Skeletal muscle satellite cell (primary cell): ENCODE data around the gene PIEZO2.

Source experiments
- H3K27me3 ChIP-seq: 2 replicates; pipeline ENCODE4 v1.7.0; 2013; ENCODE audit warnings: low read length; ENCODE audit not compliant: control insufficient read depth, insufficient read depth
- H3K36me3 ChIP-seq: 2 replicates; pipeline ENCODE4 v1.7.0; 2013; ENCODE audit warnings: mild to moderate bottlenecking, control low read depth, low read length; ENCODE audit not compliant: insufficient read depth
- H3K4me1 ChIP-seq: 2 replicates; pipeline ENCODE4 v1.7.0; 2013; ENCODE audit warnings: low read length; ENCODE audit not compliant: control insufficient read depth, insufficient read depth
- H3K4me2 ChIP-seq: 2 replicates; pipeline ENCODE4 v1.7.0; 2013; ENCODE audit warnings: mild to moderate bottlenecking, low read length
- H3K4me3 ChIP-seq: 2 replicates; pipeline ENCODE4 v1.7.0; 2013; ENCODE audit warnings: low read length
- H3K9ac ChIP-seq: 2 replicates; pipeline ENCODE4 v1.7.0; 2013; ENCODE audit warnings: mild to moderate bottlenecking, low read depth, low read length, moderate library complexity
- H3K9me3 ChIP-seq: replicated peaks from 2 replicates; pipeline ENCODE4 v1.7.0; 2013; ENCODE audit warnings: mild to moderate bottlenecking, control low read depth, low read length

The PIEZO2 gene

GRCh38 chr18:10767658-10768057 is 381.7 kb downstream of the PIEZO2 start:
- Histone ChIP-seq H3K27me3 (no peaks in the 10 kb centered on the region), H3K9ac (no peak overlapping the region), H3K4me3 (no peak overlapping the region), H3K4me2 (no peak overlapping the region), H3K4me1 (no peaks in the 10 kb centered on the region), H3K9me3 (no peaks in the 10 kb centered on the region), H3K36me3 (no peaks in the 10 kb centered on the region)

- Histone ChIP-seq H3K4me1 (no peaks in the 10 kb centered on the region), H3K4me3 (no peak overlapping the region), H3K9me3 (no peaks in the 10 kb centered on the region), H3K4me2 (no peak overlapping the region), H3K27me3 (no peaks in the 10 kb centered on the region), H3K36me3 (no peaks in the 10 kb centered on the region), H3K9ac (no peak overlapping the region)
Observed at GRCh38 chr18:10760986-10761385, 388.4 kb downstream of the PIEZO2 start.

DNA sequence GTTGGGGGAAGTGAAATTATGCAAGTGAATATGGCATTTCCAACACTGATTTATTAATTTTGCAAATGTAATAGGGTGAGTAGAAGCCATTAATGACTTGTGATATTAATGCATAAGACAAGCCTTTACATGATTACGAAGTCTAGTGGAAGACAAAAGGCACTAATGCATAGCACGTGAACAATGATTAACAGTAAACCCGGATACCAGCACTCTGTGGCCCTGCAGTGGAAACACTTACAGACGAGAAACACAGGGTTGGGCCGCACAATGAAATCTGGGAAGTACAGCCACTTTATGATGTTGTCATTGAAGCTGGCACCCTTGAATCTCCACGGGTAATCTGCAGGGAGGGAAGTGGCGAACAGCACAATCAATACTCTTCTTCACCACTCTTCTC is 390.1 kb downstream of the PIEZO2 start:
- Histone ChIP-seq H3K27me3 (no peaks in the 10 kb centered on the region), H3K9me3 (no peaks in the 10 kb centered on the region), H3K4me1 (no peaks in the 10 kb centered on the region), H3K9ac (no peak overlapping the region), H3K4me2 (no peak overlapping the region), H3K4me3 (no peak overlapping the region), H3K36me3 (no peaks in the 10 kb centered on the region)

DNA sequence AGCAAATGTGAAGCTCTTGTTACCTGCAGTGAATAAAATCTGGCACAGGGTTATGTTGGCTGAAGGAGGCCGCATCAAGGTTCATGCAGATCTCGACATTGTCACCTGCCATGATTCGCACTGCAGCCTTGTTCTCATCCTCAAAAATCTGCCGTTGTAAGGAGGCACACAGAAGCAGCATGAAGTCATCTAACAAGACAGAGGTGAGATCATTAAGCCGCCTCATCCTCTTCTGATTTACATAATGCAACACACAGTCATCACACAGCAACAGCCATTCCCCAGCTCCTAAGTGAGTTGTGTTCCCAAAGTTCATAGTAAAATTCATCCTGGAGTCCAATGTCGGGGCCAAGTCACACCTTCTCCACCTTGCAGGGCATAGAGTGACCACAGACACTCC is 391.4 kb downstream of the PIEZO2 start:
- Histone ChIP-seq H3K36me3 (no peaks in the 10 kb centered on the region), H3K4me3 (no peak overlapping the region), H3K27me3 (no peaks in the 10 kb centered on the region), H3K9ac (no peak overlapping the region), H3K4me2 (no peak overlapping the region), H3K4me1 (no peaks in the 10 kb centered on the region), H3K9me3 (no peaks in the 10 kb centered on the region)

DNA sequence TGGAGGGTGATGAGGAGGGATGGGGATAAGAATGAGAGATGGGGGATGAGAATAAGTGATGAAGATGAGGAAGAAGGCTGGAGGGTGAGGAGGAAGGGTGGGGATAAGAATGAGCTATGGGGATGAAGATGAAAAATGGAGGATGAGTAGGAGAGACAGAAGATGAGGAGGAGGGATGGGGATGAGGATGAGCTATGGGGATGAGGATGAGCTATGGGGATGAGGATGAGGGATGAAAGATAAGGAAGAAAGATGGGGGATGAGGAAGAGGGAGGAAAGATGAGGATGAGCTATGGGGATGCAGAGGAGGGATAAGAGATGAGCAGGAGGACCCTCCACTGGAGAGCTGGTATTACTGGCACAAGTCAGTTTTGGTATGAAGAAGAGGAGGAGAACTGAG is 392.0 kb downstream of the PIEZO2 start:
- no peaks in the 10 kb centered on the region for H3K9me3 ChIP-seq
- no peaks in the 10 kb centered on the region for H3K4me1 ChIP-seq
- no peak overlapping the region for H3K4me3 ChIP-seq
- H3K9ac ChIP-seq, result no peak overlapping the region
- no peaks in the 10 kb centered on the region for H3K36me3 ChIP-seq
- no peaks in the 10 kb centered on the region for H3K27me3 ChIP-seq
- no peak overlapping the region for H3K4me2 ChIP-seq

- H3K4me1 ChIP-seq, result no peaks in the 10 kb centered on the region
- no peaks in the 10 kb centered on the region for H3K9me3 ChIP-seq
Observed at GRCh38 chr18:10755855-10756254, 393.5 kb downstream of the PIEZO2 start.

DNA sequence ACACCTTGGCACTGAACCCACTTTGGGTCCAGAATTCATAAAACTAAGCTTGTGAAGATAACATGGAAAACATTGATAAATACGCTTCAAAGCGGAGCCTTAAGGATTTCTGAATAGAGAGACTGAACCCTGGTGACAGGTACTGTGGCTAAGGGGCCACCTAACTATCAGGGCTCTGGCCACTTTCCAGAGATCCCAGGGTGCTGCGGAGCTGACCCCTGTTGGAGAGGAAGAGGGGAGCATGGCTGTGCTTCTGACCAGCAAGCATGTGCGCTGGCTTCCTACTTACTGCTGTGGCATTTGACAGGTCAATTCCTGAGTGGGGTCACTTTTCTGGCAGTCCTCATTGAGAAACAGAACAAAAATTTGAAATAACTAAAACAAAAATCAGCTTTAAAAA is 395.2 kb downstream of the PIEZO2 start:
- H3K9me3 ChIP-seq, result no peaks in the 10 kb centered on the region
- H3K27me3 ChIP-seq, result peaks cover 7% of the 10 kb centered on the region
- no peak overlapping the region for H3K9ac ChIP-seq
- no peak overlapping the region for H3K4me3 ChIP-seq
- no peak overlapping the region for H3K4me2 ChIP-seq
- H3K4me1 ChIP-seq, result no peaks in the 10 kb centered on the region
- H3K36me3 ChIP-seq, result no peaks in the 10 kb centered on the region

More at GRCh38 chr18:10755855-10756254, 393.5 kb downstream of the PIEZO2 start:
- Histone ChIP-seq H3K4me3 (no peak overlapping the region), H3K9ac (no peak overlapping the region), H3K4me2 (no peak overlapping the region), H3K36me3 (no peaks in the 10 kb centered on the region), H3K27me3 (peaks cover 7% of the 10 kb centered on the region)

DNA sequence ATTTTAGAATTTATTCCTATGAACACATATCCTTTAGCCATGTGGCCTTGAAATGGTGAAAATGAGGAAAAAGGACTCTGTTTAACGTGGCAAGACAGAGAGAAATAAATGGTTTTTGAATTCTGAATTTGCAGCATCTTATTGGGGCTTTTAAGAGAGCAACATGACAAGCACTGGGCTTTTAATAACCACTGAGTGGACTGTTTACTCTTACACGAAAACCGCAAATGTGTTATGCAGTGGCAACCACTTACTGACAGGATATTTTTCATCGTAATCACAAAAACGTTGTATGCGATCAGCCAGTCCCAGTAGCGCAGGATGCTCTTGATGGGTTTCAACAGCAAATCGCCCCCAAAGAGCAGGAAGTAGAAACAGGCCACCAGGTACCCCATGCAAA is 397.0 kb downstream of the PIEZO2 start:
- H3K9me3 ChIP-seq, result no peaks in the 10 kb centered on the region
- no peak overlapping the region for H3K9ac ChIP-seq
- H3K4me1 ChIP-seq, result peaks cover 5% of the 10 kb centered on the region
- no peaks in the 10 kb centered on the region for H3K36me3 ChIP-seq
- H3K27me3 ChIP-seq, result peaks cover 7% of the 10 kb centered on the region
- H3K4me3 ChIP-seq, result no peak overlapping the region
- no peak overlapping the region for H3K4me2 ChIP-seq

DNA sequence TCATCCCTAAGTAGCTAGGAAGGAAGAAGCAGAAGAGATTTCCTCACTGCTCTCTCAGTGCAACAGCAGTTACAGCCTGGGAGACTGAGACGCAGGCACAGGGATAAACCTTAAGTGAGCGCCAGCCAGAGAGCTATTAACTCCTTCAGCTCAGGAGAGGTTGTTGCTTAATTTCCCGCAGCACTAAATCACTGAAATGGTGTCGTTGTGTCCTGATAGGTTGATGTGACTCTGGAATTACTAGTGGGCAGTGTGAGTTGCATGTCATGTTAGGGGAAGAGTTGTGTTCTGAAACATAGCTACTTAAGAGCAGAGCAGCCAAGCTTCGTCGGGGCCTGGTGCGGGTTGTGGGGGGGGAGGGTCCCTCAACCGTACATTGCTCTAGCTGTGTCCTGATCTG is 397.7 kb downstream of the PIEZO2 start:
- H3K4me3 ChIP-seq, result no peak overlapping the region
- peaks cover 7% of the 10 kb centered on the region for H3K27me3 ChIP-seq
- H3K36me3 ChIP-seq, result no peaks in the 10 kb centered on the region
- no peak overlapping the region for H3K9ac ChIP-seq
- peaks cover 5% of the 10 kb centered on the region for H3K4me1 ChIP-seq
- no peak overlapping the region for H3K4me2 ChIP-seq
- H3K9me3 ChIP-seq, result no peaks in the 10 kb centered on the region

DNA sequence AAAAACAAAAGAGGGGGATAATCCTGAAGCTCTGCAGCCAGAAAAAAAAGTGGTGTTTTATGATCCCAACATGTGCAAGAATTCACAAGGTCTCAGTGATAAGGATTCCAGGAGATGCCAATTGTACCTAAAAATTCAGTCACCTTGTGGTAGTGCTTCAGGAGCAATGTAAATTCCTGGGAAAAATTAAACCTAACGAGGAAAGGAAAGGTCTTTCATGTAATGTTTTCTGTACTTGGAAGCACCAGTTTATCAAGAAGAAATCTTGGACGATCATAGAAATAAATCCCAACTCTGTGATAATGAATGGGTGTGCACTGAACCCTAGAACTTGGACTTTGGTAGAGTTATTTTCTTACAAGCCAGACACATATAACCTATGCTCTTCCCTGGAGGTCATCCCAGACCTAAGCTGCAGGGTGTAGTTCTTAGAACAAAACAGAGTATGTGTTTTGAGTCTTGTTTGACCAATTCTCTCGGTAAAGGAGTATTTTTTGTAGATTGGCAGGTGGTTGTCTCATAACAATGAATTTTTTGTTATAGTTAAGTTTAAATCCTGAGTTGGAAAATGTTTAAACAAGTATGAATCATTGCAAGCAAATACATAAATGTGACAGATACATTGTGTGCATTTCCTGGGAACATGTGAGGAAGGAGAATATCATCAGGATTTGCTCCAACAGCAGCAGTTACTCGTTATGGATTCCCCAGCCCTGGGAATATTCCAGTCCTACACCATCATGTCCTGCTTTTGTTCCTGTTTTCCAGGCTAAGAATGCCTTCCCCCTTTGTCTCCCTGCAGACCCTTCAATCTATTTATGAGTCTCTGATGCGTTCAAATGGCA is 399.0 kb downstream of the PIEZO2 start:
- H3K27me3 ChIP-seq, result peaks cover 7% of the 10 kb centered on the region
- H3K4me2 ChIP-seq, result no peak overlapping the region
- no peaks in the 10 kb centered on the region for H3K9me3 ChIP-seq
- H3K9ac ChIP-seq, result no peak overlapping the region
- H3K4me1 ChIP-seq, result peaks cover 5% of the 10 kb centered on the region
- H3K36me3 ChIP-seq, result no peaks in the 10 kb centered on the region
- no peak overlapping the region for H3K4me3 ChIP-seq

DNA sequence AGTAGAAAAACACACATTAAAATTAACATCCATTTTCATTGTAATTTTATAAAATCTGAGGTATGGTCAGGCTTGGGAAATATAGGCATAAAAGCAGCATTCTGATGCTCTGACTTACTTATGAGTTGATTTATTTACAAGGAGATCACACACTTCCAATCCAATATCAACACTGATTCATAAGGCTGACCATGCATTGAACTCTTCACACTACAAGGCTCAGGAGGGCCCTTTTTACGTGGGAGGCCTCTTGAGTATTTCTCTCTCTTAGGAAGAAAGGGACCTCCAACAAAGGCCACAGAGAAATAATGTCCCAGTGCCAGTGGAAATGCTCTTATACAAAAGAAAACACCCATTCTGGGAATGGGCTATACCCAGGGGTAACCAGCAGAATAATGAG is 400.7 kb downstream of the PIEZO2 start:
- no peak overlapping the region for H3K4me2 ChIP-seq

GRCh38 chr18:10745971-10746370 is 403.4 kb downstream of the PIEZO2 start:
- Histone ChIP-seq H3K27me3 (no peaks in the 10 kb centered on the region), H3K4me1 (peaks cover 5% of the 10 kb centered on the region), H3K9ac (no peak overlapping the region), H3K36me3 (no peaks in the 10 kb centered on the region), H3K4me3 (no peak overlapping the region), H3K9me3 (no peaks in the 10 kb centered on the region), H3K4me2 (no peak overlapping the region)

More for the DNA sequence above, 400.7 kb downstream of the PIEZO2 start:
- no peaks in the 10 kb centered on the region for H3K9me3 ChIP-seq
- H3K9ac ChIP-seq, result no peak overlapping the region
- no peak overlapping the region for H3K4me3 ChIP-seq
- peaks cover 5% of the 10 kb centered on the region for H3K4me1 ChIP-seq
- H3K36me3 ChIP-seq, result no peaks in the 10 kb centered on the region
- peaks cover 7% of the 10 kb centered on the region for H3K27me3 ChIP-seq
